ENCODE measurements around the gene CMTM8.

CMTM8 gene

GRCh38 chr3:32246079-32246675 is 7.7 kb downstream of the CMTM8 start:
- Mint-ChIP-seq H3K27me3 (peaks cover 26% of the 10 kb centered on the region), H3K4me1 (no peaks in the 10 kb centered on the region), H3K36me3 (no peaks in the 10 kb centered on the region), H3K4me3 (no peak overlapping the region), H3K27ac (no peak overlapping the region), H3K9me3 (no peaks in the 10 kb centered on the region)
- no peak for ATAC-seq

DNA sequence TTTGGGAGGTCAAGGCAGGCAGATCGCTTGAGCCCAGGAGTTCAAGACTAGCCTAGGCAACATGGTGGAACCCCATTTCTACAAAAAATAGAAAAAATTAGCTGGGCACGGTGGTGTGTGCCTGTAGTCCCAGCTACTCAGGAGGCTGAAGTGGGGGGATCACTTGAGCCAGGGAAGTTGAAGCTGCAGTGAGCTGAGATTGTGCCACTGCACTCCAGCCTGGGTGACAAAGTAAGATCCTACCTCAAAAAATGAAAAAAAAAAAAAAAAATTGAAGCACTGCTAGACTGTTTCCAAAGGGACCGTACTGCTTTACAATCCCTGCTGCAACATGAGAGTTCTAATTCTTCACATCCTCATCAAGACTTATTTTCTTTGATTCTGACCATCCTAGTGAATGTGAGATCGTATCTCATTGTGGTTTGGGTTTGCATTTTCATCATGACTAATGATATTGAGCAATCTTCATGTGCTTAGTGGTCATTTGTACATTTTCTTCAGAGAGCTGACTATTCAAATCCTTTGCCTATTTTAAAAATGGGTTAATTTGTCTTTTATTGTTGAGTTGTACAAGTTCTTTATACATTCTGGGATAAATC is 10.8 kb downstream of the CMTM8 start:
- H3K27ac Mint-ChIP-seq, result no peak overlapping the region
- peaks cover 5% of the 10 kb centered on the region for H3K27me3 Mint-ChIP-seq
- peaks cover under 1% of the 10 kb centered on the region for H3K36me3 Mint-ChIP-seq
- H3K4me3 Mint-ChIP-seq, result no peak overlapping the region
- H3K4me1 Mint-ChIP-seq, result no peaks in the 10 kb centered on the region
- no peaks in the 10 kb centered on the region for H3K9me3 Mint-ChIP-seq
- ATAC-seq, result no peak

DNA sequence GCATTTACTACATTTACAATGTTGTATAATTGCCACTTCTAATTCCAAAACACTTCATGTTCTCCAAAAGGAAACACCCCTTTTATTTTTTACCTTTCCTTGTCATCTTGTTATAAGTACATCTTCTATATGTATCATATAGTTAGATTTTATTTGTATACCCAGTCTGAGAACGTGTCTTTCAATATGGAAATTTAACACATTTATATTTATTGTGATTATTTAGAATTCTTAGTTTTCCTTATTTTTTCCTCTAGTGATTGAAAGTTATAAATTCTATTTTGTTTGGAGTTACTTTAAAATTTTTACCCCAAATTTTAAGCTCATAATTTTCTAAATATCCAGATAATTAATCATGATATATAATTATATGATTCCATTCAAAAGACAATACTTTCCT is 15.8 kb downstream of the CMTM8 start:
- peaks cover 8% of the 10 kb centered on the region for H3K36me3 Mint-ChIP-seq
- no peak for ATAC-seq
- H3K4me3 Mint-ChIP-seq, result no peak overlapping the region
- peaks cover 4% of the 10 kb centered on the region for H3K9me3 Mint-ChIP-seq
- no peak overlapping the region for H3K27ac Mint-ChIP-seq
- peaks cover 22% of the 10 kb centered on the region for H3K27me3 Mint-ChIP-seq
- no peaks in the 10 kb centered on the region for H3K4me1 Mint-ChIP-seq

DNA sequence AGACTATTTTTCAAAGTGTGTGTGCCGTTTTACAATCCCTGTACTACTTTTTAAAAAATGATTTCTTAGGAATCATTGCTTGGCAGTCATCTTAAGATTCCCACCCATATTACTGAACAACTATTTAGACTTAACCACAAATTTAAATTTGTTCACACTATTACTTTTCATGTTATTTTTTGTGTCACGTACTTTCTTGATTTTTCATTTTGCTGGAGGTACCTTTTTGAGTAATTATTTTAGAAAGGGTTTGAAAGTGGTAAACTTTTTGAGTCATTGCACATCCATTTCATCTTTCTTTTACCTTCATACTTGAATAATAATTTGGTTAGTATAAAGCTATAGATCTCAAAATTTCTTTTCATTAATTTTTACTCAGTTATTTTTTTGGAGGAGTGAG is 16.9 kb downstream of the CMTM8 start:
- Mint-ChIP-seq H3K36me3 (peaks cover 8% of the 10 kb centered on the region), H3K4me3 (no peak overlapping the region), H3K27me3 (peaks cover 22% of the 10 kb centered on the region), H3K4me1 (no peaks in the 10 kb centered on the region), H3K27ac (no peak overlapping the region), H3K9me3 (peaks cover 4% of the 10 kb centered on the region)
- no peak for ATAC-seq

- no peak for ATAC-seq
- Mint-ChIP-seq H3K9me3 (peaks cover 4% of the 10 kb centered on the region), H3K4me1 (no peaks in the 10 kb centered on the region), H3K36me3 (peaks cover 8% of the 10 kb centered on the region), H3K27me3 (peaks cover 22% of the 10 kb centered on the region), H3K4me3 (no peak overlapping the region), H3K27ac (no peak overlapping the region)
These were observed 17.7 kb downstream of the CMTM8 start for GRCh38 chr3:32256206-32256605.

- Mint-ChIP-seq H3K27ac (no peak overlapping the region), H3K9me3 (peaks cover 4% of the 10 kb centered on the region), H3K27me3 (peaks cover 22% of the 10 kb centered on the region), H3K4me3 (no peak overlapping the region), H3K36me3 (peaks cover 8% of the 10 kb centered on the region), H3K4me1 (no peaks in the 10 kb centered on the region)
- no peak for ATAC-seq
These were observed 18.6 kb downstream of the CMTM8 start for GRCh38 chr3:32257042-32257441.

DNA sequence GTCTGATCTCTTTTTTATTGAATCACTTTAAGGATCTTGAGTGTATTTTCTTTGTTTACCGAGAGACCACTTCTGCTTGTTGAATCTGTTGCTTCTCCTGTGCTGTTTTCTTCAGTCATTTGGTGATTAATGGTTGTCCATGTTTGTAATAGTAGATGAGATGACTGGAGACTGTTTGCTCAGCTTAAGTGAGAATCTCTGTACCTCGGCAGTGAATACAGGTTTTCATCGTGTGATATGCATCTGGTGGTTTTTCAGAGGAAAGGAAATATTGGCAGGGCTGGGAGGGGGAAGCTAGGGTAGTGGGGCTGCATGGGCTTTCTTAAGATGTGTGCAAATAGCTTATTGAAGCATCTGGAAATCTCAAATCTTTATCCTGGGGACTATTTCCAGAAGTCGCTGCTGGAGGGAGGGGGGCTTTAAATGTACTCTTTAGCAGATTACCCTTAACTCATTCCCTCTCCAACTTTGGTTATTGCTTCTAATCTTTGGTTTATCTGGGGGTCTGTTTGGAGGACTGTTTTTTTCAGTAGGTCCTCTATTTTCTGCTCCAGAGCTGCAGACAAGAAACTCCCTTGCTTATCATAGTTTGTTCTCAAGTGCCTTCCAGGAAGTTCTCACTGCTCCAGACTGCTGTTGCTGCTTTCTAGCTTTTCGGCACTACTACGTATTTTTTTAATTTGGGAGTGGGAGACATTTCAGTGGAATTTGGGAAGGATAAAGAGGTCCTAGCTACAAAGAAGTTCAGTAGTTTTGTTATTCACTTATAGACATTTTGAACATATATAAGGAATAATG is 19.4 kb downstream of the CMTM8 start:
- Mint-ChIP-seq H3K4me1 (no peaks in the 10 kb centered on the region), H3K27ac (no peak overlapping the region), H3K27me3 (peaks cover 22% of the 10 kb centered on the region), H3K4me3 (no peak overlapping the region), H3K9me3 (peaks cover 4% of the 10 kb centered on the region), H3K36me3 (peaks cover 8% of the 10 kb centered on the region)
- no peak for ATAC-seq

GRCh38 chr3:32258869-32259268 is 20.4 kb downstream of the CMTM8 start:
- Mint-ChIP-seq H3K27ac (no peak overlapping the region), H3K4me1 (no peaks in the 10 kb centered on the region), H3K36me3 (peaks cover 8% of the 10 kb centered on the region), H3K4me3 (no peak overlapping the region), H3K27me3 (peaks cover 22% of the 10 kb centered on the region), H3K9me3 (peaks cover 4% of the 10 kb centered on the region)
- no peak for ATAC-seq

- Mint-ChIP-seq H3K36me3 (no peaks in the 10 kb centered on the region), H3K9me3 (no peaks in the 10 kb centered on the region), H3K27ac (no peak overlapping the region), H3K27me3 (peaks cover 22% of the 10 kb centered on the region), H3K4me1 (no peaks in the 10 kb centered on the region), H3K4me3 (no peak overlapping the region)
- no peak for ATAC-seq
These were observed 23.1 kb downstream of the CMTM8 start for GRCh38 chr3:32261545-32261944.

GRCh38 chr3:32262201-32262600 is 23.7 kb downstream of the CMTM8 start:
- no peaks in the 10 kb centered on the region for H3K9me3 Mint-ChIP-seq
- H3K4me1 Mint-ChIP-seq, result no peaks in the 10 kb centered on the region
- no peak overlapping the region for H3K4me3 Mint-ChIP-seq
- no peak for ATAC-seq
- no peak overlapping the region for H3K27ac Mint-ChIP-seq
- peaks cover 21% of the 10 kb centered on the region for H3K27me3 Mint-ChIP-seq
- H3K36me3 Mint-ChIP-seq, result no peaks in the 10 kb centered on the region

- ATAC-seq, result no peak
- Mint-ChIP-seq H3K4me3 (no peak overlapping the region), H3K9me3 (no peaks in the 10 kb centered on the region), H3K4me1 (peaks cover 6% of the 10 kb centered on the region), H3K27me3 (no peaks in the 10 kb centered on the region), H3K36me3 (no peaks in the 10 kb centered on the region), H3K27ac (no peak overlapping the region)
These were observed 35.8 kb downstream of the CMTM8 start for GRCh38 chr3:32274306-32274705.

DNA sequence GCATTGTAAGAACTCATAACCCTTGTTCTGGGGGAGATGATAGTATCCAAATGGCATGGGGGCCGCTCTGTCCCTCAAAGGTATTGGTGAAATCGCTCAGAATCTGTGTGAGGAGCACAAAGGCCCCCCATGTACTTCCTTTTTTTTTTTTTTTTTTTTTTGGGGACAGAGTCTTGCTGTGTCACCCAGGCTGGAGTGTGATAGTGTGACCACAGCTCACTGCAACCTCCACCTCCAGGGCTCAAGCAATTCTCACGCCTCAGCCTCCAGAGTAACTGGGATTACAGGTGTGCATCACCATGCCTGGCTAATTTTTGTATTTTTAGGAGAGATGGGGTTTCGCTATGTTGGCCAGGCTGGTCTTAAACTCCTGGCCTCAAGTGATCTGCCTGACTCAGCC is 37.0 kb downstream of the CMTM8 start:
- H3K36me3 Mint-ChIP-seq, result no peaks in the 10 kb centered on the region
- H3K27ac Mint-ChIP-seq, result no peak overlapping the region
- H3K27me3 Mint-ChIP-seq, result no peaks in the 10 kb centered on the region
- no peaks in the 10 kb centered on the region for H3K9me3 Mint-ChIP-seq
- ATAC-seq, result no peak
- H3K4me1 Mint-ChIP-seq, result peaks cover 6% of the 10 kb centered on the region
- H3K4me3 Mint-ChIP-seq, result no peak overlapping the region

DNA sequence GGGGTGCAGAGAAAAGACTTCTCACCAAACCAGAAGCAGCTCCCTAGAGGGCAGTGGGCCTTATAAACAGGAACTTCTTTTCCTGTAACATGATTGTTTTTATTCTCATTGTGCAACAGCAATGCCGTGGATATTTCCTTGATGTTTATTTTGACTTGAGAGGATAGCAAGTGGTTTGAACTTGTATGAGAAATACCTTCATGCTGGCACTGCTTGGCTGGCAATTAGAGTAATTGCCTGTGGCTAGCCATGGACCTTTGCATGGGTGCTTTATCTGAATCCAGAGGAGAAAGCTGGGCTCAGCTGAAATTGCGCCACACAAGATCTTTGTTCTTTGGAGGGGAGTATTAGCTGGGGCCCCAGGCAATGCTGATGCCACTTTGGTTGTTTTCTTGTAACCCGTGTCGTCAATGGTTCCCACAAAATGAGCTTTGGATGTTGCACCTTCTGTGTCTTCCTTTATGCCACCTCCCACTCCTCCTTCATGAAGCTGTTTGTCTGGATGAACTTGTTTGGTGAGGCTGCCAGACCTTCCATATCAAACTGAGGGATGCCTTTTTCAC is 37.9 kb downstream of the CMTM8 start:
- H3K4me1 Mint-ChIP-seq, result peaks cover 6% of the 10 kb centered on the region
- H3K36me3 Mint-ChIP-seq, result no peaks in the 10 kb centered on the region
- no peaks in the 10 kb centered on the region for H3K27me3 Mint-ChIP-seq
- ATAC-seq, result no peak
- no peak overlapping the region for H3K4me3 Mint-ChIP-seq
- H3K27ac Mint-ChIP-seq, result no peak overlapping the region
- H3K9me3 Mint-ChIP-seq, result no peaks in the 10 kb centered on the region

- peaks cover 20% of the 10 kb centered on the region for H3K27me3 Mint-ChIP-seq
- no peak for ATAC-seq
- H3K4me1 Mint-ChIP-seq, result peaks cover 19% of the 10 kb centered on the region
- no peaks in the 10 kb centered on the region for H3K36me3 Mint-ChIP-seq
- no peak overlapping the region for H3K4me3 Mint-ChIP-seq
- H3K9me3 Mint-ChIP-seq, result no peaks in the 10 kb centered on the region
- H3K27ac Mint-ChIP-seq, result no peak overlapping the region
These were observed 40.2 kb downstream of the CMTM8 start for GRCh38 chr3:32278714-32279113.

GRCh38 chr3:32280262-32280910 is 41.9 kb downstream of the CMTM8 start:
- Mint-ChIP-seq H3K27me3 (peaks cover 20% of the 10 kb centered on the region), H3K27ac (no peak overlapping the region), H3K36me3 (no peaks in the 10 kb centered on the region), H3K9me3 (no peaks in the 10 kb centered on the region), H3K4me3 (no peak overlapping the region), H3K4me1 (peaks cover 20% of the 10 kb centered on the region)
- ATAC-seq, result no peak
